ENCODE results near the gene OR5D16.
"Not testable (repeated sequence)": the region's sequence is repeated elsewhere in the genome, so short reads cannot be mapped to it uniquely, and the experiment has no call there.

OR5D16 gene

DNA sequence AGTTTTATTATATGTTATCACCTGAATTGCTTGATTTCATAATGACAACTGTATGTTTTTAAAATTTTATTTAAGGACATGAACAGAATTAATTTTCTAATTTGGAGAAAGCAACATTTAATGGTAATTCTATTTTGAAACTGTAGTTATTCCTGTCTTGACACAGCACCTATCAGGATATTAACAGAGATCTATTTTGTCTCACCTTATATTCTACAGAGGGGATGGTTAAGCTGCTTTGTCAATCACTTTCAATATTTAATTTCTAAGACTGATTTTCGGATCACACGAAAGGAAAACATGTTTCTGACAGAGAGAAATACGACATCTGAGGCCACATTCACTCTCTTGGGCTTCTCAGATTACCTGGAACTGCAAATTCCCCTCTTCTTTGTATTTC, at the start of gene OR5D16:
Gene OR5D16, plus strand, starts transcription at position 301 of the 400 bp plus-strand sequence. Its CDS starts 0 bp downstream, at position 301.
- no peak for DNase-seq

DNA sequence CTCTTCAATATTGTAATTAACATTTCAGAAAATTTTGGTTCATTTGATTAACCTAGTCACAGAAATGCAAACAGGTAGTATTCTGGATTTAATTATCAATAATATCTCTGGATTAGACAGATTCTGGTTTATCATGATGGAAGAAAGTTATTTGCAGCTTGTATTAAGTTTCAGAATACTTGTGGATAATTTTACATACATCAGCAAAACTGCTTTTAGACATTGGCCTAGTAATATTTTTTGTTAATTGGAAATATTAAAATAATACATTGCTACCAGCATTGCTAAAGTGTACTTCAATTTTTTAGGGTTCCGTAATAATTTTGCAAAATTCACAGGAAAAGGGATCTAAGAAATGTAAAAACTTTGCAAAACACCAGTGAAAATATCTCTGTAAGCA, 46.9 kb upstream of the OR5D16 start:
- DNase-seq = no peak

DNA sequence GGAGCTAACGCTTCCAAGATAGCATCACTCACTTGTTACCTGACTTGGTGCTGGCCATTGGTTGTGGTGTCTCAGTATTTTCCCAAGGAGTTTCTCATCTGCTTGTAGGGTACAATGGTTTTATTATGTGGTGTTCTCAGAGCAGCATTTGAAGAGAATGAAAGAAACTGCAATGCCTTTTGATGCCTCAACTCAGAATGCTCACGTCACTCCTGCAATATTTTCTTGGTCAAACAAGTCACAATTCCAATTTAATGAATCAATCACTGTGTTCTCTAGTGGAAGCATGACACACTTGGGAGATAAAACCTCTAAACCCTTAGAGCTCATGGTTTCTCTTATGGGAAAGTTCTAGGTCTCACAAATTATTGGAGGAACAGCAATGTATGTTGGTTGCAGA, 45.2 kb upstream of the OR5D16 start:
- DNase-seq = no peak

DNA sequence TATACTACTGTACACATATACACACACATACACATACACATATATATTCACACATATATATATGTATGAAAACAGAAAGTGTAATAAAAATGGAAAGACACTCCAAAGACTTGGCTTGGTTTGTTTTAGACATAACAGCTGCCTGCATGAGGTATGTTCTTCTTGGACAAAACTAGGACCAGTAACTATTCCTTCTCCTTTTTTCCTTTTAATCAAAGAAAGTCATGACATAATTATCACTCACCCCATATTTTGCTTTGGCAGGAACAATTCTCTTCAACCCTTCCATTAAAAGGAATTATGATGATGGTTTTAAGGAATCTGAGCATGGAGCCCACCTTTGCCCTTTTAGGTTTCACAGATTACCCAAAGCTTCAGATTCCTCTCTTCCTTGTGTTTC, 43.3 kb upstream of the OR5D16 start, which contains the start of gene OR5D14:
Gene OR5D14, plus strand, starts transcription at position 301 of the 400 bp plus-strand sequence. Its CDS starts 0 bp downstream, at position 301.
- no peak for DNase-seq

DNA sequence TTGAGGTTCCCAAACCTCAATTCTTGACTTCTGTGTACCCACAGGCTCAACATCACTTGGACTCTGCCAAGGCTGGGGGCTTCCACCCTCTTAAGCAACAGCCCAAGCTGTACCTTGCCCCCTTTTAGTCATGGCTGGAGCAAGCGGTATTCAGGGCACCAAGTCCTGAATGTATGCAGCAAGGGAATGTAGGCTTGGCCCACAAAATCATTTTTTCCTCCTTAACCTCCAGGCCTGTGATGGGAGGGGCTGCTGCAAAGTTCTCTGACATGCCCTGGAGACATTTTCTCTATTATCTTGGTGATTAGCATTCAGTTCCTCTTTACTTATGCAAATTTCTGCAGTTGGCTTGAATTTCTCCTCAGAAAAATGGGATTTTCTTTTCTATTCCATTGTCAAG, 32.3 kb upstream of the OR5D16 start:
- no peak for DNase-seq

DNA sequence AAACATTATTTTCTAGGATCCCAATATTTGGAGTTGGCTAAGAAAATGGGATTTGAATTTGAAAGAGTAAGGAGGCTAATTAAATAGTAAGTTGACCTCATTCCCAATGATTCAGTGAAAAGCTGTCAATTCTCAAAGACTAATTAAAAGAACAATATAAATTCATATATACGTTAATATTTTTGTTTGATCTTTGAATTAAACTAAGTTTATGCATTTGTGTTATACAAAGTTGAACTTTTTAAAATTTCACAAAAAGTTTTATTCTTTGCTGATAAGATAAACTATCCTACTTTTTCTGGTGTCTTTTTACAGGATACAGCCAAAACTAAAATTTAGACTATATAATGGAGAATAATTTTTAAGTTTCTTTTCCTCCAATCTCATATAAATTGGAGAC, 27.5 kb upstream of the OR5D16 start, which contains the start of gene OR5L1:
Gene OR5L1, plus strand, starts transcription at position 301 of the 400 bp plus-strand sequence. CDS start 100 bp downstream, outside the sequence.
- no peak for DNase-seq

DNA sequence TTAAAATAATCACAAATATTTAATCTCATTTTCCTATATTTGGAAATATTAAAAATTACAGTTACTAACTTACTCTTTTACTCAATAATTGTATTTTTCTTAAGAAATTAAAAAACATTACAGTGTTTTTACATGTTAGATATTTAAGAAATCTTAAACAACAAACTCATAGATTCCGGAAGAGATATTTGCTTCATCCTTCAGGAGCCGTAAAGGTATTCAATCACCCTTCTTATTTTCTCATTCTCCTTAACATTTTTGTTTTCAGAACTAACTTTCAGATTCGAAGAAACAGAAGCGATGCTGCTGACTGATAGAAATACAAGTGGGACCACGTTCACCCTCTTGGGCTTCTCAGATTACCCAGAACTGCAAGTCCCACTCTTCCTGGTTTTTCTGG, 19.2 kb upstream of the OR5D16 start, which contains the start of gene OR5D18:
Gene OR5D18, plus strand, starts transcription at position 301 of the 400 bp plus-strand sequence. Its CDS starts 0 bp downstream, at position 301.
- no peak for DNase-seq

DNA sequence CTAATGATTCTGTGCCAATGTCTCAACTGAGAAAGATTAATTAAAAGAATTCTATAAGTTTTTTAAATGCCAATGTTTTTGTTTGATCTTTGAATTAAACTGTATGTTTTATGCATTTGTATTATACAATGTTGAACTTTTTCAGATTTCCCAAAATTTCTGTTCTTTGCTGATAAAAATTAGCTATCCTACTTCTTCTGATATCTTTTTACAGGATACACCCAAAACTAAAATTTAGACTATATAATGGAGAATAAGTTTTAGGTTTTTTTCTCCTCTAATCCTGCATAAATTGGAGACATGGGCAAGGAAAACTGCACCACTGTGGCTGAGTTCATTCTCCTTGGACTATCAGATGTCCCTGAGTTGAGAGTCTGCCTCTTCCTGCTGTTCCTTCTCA, 11.6 kb upstream of the OR5D16 start, which contains the start of gene OR5L2:
Gene OR5L2, plus strand, starts transcription at position 301 of the 400 bp plus-strand sequence. Its CDS starts 0 bp downstream, at position 301.
- no peak for DNase-seq

DNA sequence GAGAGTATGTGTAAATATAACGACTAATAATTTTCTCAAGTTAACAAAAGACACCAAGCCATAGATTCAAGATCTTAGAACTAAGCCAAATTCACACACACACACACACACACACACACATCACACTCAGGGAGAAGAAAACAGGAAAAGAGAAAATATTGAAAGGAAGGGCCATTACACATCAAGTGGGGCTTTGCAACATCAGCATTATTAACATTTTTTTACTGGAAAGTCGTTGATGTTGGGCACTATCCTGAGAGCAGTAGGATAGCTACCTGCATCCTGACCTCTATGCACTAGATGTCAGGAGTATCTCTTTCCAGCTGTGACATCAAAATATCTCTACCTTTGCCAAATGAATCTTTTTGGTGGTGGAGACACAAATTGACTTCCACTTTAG, 8.9 kb downstream of the OR5D16 start:
- no peak for DNase-seq

DNA sequence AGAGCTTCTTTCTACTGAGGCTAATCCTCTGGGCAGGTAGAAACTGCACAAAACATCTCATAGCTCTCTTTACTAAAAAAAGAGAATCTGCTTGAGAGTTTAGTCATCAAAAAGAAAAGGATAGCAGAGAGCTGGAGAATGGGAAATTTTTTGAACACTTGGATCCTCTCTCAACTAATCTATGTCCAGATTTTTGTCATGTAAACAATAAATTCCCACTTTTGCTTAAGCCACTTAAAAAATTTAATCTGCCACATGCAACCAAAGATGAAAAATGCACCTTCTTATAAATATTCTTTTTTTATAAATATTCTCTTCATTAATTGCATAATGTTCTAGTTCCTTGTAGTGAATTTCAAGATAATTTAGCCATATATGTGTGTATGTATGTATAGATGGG, 10.5 kb downstream of the OR5D16 start:
- no peak for DNase-seq

DNA sequence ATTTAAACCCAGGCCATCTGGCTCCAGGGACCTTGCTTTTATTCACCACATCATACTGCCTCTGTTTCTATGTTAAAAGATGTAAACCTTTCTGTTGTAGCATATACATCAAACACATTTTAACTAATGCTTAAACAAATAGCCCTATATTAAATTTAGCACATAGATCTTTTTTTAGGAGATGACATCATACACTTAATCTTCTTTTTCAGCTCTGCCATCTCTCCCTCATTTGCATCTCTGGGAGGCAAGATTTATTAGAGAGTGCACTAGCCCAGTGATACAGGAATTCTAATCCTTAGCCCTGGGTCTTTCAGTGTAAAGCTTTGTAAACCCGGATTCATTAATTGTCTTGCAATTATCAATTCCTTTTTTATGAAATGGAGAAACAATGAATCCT, 13.6 kb downstream of the OR5D16 start:
- no peak for DNase-seq

DNA sequence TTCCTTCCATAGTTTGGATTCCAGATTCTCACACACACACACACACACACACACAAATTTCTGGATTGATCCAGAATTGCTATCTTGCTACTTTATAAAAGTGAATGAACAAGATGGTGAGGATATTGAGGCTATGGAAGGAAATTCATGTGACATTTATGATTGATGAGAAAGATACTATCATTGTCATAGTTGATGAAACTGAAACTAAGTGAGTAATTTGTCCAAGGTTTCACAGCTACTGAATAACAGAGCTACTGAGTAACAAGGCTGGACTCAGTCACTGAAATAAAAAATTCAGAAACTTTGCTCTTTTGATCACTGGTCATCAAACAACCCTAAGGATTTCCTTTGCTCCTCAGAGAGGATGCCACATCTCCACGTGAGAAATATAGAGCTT, 16.2 kb downstream of the OR5D16 start:
- DNase-seq = no peak

DNA sequence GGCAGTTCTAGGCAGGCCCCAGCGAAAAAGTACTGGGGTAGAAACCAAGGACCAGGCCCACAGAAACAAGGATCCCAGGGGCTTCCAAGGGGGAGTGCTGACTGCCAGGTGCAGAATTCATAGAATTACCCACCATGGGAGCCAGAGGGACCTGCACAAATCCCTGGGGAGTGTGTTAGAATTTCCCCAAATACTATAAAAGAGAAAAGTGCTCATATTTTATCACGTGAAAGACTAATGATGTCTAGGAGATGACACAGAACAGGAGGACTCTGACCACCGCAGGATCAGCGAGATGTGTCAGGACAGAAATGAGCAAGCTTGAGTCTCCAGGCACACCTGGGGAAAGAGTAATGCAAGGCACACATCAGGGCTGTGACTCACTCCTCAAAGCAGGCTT, 28.8 kb downstream of the OR5D16 start:
- not testable (repeated sequence) for DNase-seq

DNA sequence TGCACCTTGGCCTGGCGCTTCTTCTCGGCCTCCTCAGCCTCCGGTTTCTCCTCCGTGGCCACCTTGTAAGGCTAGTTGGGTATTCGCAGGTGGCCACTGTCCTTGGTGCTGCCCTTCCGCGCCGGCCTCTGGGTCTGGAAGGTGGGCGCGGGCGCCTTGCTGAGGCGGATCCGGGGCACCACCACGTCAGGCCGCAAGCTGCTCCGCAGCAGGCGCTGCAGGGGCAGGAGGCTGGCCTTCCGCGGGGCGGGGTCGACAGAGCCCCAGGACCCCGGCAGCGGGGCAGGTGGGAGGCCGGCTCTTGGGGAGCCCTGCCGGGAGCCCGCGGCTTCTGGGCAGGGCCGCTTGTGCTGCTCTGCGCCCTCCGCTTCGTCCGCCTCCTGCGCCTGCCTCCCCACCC, 34.2 kb downstream of the OR5D16 start:
- not testable (repeated sequence) for DNase-seq

DNA sequence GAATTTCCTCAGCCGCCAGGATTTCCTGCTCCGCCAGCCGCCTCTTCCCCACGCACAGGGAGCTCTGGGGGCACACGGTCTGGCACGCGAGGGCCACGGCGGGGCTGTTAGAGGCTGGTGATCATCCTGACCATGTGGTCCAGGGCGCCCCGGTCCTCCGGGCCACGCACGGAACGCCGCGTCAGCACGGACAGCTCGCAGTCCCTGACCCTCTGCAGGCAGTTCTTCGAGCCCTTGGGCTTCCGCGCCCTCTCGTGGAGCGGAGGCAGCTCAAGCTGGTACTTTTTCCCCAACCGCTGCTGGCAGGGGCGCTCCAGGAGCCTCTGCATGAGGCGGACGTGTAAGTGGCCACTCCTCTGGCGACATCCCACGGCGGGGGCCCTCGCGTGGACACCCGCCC, 34.6 kb downstream of the OR5D16 start:
- DNase-seq = not testable (repeated sequence)

DNA sequence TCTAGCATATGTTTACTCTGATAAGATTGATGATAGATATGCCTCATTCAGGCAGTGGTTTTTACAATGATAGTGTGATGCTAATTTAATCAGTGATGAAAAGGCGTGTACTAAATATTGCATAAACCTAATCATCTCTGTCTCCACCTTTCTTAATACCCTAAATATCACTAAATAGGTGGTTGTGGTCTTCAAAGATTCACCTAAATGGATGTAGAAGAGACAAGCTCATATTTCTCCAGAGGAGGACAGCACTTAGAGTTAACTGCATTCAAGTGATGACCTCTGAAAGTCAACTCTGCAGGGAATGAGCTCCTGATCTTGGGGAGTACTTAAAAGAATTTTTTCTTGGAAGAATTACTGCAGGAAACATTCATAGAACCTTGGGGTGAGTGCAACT, 44.4 kb downstream of the OR5D16 start, which contains the start of gene TRIM51:
Gene TRIM51, plus strand, starts transcription at position 301 of the 400 bp plus-strand sequence. CDS start 2,132 bp downstream, outside the sequence.
- DNase-seq = not testable (repeated sequence)

DNA sequence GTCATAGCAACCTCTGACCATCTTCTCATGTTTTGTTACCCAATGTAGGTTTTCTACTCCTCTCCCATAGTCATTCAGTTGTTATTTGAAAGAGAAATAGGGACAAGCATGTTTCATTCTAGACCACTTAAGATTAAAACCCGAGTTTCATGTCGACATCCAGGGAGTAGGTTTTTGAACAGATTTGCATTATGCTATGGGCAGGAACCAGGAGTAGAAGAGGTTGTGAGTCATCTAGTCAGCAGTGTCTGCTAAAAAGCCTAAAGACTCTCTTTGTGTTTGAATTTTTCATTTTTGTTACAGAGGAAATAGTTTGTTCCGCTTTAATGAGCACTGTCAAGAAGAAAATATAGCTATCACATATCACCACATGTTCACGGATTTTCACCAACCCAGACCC, 46.4 kb downstream of the OR5D16 start:
- DNase-seq = not testable (repeated sequence)

DNA sequence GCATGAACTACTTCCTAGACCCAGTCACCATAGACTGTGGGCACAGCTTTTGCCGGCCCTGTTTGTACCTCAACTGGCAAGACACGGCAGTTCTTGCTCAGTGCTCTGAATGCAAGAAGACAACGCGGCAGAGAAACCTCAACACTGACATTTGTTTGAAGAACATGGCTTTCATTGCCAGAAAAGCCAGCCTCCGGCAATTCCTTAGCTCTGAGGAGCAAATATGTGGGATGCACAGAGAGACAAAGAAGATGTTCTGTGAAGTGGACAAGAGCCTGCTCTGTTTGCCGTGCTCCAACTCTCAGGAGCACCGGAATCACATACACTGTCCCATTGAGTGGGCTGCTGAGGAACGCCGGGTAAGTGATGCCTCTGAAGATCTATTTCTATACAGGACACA, 46.9 kb downstream of the OR5D16 start:
- not testable (repeated sequence) for DNase-seq

Data from 8988T (cell line).